HG02623 (cell line): ENCODE measurements around the gene BARX1.
"Not testable (repeated sequence)": the region's sequence is repeated elsewhere in the genome, so short reads cannot be mapped to it uniquely, and the experiment has no call there.

Experiments
- ATAC-seq: cut with Tn5 transposase; IDR thresholded peaks from one replicate; pipeline ENCODE4 v1.9.1; 2021; ENCODE audit warnings: moderate library complexity; ENCODE audit not compliant: unreplicated experiment

BARX1 gene

DNA sequence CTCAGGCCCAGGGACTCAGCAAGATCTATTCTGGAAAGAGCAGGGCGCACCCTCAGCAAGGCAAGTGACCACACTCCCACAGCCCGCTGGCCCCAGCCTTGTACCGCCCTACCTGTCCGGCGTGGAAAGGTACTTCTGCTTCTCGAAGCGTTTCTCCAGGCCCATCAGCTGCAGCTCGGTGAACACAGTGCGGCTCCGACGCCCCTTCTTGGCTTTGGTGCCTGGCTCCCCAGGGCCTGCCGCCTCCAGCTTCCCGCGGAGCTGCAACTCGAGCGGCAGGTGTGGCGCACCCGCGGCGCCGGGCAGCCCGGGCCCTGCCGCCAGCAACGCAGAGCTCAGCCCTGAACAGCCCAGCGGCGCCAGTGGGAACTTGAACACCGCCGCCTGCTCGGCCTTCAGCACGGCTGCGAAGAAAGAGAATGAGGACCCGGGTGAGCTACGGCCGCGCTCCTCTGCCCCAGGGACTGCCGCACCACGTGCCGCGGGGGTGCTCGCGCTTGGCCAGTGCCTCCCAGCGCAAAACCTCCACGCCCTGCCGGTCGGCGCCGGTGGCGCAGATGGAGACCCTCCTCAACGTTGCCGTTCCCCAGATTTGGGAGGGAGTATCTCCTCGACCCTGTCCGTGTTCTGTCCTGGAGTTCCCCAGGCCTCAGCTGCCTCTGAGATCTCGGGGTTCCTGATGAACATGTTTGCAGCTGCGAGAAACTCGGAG, 2.2 kb downstream of the BARX1 start:
- ATAC-seq = no peak

DNA sequence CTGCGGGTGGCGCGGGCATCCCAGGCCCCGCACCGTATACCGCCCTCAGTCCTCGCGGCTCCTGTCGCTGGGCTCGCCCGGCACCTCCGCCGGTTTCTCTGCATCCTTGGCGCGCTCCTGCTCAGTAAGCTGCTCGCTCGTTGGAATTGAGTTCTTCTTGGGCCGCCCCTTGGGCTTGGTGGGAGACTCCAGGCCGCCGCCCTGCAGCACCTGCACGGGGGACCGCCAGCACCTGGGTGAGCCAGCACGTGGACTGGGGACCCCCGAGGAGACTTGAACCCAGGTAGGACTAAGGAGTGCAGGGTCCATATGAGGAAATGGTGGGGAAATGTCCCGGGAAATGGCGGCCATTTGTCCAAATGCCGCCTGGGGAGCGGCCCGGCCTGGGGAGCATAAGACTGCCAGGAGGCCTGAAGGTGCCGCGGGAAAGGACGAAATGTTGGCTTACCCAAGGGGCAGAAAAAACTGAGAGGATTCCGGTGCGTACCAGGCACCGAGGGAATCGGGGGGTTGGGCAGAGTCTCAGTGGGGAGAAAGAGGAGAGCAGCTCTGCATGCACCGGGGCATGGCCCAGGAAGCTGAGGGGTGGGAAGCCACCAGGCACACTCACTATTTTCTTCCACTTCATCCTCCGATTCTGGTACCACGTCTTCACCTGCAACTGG, 2.9 kb downstream of the BARX1 start:
- ATAC-seq = no peak

DNA sequence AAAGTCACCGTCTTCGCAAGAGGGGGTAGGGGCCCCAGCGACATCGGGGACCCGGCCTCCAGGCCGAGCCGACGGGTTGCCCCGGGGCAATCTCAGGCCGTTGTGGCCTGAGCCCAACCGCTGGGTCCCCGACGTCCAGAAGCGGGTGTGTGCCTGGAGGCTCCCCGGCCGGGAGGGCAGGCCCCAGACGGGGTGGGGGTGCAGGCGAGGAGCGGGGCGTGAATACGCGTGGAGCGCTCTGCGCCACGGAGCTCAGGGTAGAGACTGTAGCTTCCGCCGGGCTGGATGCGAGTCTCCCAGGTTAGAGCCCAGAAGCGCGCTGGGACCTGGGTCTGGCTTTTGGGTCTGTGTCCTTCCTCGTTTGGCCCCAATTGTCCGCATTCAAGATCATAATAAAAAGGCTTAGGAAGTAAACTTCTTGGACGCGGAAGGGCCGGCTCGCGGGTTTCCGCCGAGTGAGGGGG, 3.5 kb downstream of the BARX1 start:
- ATAC-seq = no peak

DNA sequence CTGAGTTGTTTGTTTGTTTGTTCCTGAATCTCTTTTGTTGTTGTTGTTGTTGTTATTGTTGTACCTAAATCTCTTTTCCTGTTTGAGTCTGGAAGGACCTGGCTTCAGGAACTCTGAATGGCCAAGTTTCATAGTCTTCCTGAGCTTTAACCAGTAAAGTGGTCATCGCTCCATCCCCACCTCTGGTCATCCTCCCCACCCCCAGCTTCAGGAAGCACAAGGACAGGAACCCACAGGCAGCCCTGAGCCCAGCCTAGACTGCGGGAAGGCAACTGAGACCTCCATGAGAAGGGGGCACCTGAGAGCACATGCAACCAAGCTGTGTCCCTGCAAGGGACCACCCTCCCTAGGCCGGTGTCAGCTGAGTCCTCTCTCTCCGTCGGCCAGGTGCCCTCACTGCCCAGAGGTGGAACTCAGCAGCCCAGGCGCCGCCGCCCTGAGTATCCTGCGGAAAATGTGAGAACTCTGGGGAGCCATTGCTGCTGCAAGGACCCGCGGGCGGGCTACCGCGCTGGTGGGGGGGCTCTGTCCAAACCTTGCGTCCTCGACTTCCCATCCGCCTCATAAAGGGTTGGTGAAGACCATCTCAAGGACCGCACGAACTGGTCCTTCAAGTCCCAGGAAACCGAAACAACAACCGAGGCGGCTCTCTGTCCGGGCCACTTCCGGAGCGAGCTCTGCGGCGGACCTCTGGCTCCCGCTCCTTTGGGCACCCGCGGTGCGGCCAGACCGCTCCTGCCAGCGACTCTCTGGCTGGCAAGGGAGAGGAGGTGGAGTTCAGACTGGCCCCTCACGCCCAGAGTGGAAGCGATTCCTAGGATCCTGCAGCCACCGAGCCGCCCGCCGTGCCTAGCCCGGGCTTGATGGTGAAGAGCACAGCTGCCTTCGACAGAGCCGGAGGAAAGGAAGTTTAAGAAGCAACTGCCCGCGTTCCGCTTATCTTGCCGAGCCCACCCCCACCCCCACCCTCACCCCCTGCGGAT, 4.2 kb downstream of the BARX1 start:
- no peak for ATAC-seq

DNA sequence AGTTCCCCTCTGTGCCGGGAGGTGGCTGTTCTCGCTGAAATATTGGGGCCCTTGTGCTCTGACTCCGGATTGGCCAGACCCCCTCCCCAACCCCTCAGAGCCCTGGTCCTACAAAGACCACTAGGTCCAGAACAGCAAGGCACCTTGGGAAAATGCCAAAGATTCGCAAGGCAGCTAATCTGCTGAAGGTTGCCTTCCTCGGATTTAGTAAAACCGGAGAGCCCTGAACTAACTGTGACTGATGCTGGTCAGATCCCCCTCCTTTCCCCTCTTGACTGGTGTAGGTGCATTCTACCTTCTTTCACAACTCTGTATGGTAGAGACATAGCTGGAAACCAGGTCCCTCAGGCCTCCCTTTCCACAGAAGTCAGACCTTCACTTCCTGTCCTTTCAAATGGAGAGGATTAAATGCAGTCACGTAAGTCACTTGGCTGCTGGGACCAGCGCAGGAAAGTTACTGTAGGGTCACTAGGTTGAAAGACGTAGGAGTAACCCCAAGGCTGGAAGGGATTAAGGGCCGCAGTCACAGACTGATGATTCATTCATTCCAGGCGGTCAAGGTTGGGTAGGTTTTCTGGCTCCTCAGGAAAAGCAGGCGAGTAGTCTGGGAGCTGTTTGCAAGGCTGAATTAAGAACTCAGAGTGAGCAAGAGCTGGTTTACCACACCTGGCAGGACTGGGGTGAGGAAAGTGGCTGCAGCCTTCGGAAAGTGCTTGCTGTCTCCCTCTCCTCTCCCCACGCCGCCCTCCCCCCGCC, 5.3 kb downstream of the BARX1 start:
- no peak for ATAC-seq

DNA sequence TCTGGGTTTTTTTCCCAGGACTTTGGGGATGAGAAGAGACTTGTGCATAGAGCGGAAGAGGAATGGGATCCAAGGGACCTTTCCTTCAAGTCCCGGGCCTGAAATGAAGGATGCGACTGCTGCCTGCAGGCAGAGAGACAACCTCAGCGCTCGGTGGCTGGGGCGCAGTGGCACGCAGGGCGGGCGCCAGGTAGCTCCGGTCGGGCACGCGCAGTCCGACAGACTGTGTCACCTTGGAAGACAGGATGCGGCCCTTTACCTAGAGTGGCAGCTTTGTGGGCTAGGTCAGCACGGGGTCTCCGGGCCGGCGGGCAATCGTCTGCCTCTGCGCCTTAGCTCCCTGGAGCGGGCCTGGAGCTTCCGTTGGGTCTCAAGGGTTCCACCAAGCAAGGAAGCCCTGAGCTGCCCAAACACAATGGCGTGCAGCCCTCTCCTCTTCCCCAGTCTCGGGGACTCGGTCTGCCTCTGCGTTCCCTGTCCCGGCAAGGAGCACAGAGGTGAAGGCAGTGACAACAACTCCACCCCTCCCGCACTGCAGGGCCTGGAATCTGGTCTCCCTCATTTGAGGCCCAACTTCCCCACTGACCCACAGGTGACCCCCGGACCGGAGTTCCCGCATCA, 6.0 kb downstream of the BARX1 start:
- ATAC-seq = no peak

DNA sequence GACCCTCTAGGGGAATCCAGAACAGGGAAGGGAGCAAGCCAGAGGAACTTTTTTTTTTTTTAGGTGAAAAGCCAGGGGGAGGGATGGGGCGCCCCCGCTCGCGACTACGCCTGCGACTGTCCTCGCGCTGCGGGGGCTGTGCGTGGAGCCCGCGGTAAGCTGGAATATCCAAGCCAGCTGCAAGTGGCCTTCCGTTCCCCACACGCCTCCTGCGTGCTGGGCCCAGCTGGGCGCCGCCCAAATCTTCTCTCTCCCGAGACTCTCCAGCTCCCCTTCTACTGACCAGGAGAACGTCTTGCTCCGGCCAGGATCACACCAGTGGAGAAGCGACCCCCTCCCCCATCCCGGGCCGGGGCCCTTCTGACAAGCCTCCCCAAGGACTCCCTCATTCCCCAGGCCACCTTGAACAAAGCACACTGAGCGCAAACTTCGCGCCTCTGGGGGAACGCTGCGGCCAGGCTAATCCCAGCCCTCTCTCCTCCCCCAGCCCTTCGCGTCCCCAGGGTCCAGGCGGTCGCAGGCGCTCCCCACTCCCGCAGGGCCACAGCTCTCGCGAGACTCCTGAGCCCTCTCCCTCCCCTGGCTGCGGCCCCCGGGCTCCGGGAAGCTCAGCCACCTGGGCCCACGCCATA, 6.6 kb downstream of the BARX1 start:
- ATAC-seq = no peak

DNA sequence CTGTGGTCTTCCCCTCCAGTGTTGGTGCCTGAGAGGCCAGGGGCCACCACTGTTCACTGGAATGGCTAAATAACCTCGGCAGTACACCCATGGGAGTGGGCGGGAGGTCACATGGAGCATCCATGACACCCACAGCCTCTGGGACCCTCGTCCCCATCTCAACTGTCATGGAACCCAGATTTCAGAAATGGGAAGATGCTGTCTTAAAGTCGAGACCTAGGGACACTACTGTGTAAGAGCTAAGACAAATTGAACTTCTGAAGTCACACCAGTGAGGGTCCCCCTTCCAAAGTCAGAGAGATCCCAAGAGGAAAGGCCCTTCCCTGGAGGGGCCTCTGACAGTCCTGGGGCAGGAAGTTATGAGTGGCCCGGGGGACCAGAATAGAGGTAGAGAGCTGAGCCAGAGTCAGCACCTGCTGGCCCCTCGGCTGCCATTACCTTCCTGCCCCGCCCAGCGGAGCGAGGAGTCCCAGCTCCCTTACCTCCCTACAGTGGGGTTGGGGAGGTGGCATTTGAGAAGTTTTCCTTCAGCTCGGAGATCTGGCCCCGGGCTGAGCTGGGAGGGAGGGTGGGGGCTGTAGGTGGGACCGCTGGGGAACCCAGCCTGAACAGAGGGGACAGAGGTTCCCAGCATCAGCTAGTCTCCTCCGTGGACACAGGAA, 7.6 kb downstream of the BARX1 start:
- no peak for ATAC-seq

DNA sequence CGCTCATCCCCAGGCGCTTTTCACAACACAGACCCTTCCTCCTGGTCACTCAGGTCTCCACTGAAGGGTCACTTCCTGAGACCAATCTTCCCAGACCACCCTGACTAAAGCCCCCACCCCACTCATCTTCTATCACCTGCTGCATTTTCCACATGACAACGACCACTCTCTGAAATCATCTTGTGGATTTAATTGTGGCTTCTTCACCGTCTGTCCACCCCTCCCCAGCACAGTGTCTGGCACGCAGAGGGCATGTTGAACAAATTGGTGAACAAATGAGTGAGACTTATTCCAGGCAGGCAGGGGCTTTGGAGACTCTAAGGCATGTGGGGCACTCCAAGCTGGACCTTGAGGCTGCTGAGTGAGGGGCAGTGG, 8.8 kb downstream of the BARX1 start:
- ATAC-seq = no peak

DNA sequence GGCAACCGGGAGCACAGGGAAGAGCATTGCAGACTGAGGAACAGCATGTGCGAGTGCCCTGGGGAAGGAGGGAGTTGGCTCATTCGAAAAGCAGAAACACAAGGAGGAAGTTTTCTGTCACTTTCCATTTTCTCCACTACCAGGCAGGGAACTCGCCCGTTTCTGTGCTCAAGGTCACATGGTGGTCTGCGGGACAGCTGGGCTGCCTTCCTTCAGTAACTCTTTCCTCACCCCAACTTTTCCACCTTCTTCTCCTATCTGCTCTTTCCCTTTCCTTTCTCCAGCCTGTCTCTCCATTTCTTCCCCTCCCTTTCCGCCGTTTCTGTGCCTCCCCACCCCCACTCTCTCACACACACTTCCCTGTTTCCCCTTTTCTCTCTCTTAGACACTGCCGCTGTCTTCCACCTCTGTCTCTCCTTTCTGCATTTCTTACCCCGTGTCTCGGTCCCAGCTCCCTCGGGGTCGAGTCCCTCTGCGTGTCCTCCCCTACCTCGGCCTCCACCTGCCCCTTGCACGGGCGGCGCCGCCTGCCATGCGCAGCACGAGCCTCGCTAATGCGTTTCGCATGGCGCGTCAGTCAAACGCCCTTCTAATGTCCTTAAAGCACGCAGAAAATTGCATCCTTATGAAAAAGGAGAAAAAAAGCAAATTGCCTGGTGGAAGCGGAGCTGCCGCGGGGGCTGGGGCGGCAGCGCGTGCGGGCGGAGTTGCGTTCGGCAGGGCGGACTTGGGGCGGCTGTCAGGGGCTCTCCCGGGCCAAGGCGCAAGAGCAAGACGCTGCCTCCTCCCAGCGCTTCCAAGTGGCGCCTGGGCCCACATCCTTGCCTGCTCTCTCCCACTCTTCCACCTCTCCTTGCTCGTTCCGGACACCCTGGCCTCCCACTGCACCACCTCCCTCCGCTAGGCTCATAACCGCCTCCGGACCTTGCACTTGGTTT, 9.5 kb downstream of the BARX1 start:
- ATAC-seq = no peak

DNA sequence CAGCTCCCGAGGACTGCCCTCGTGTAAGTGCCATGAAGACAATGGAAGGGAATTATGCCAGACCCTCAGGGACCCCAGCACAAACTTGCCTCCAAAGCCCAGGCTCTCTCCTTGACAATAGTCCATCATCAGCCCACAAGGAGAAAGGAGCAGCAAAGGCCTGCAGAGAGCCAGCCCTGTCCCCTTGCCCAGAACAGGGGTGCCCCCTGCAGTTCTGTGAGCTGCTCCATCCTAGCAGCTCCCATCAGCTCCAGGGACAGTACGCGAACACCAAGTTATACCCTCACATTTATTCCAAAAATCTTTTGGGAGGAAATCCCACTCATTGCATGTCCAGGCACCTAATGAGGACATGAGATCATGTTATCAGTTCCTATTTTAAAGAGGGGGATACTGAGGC, 11.1 kb downstream of the BARX1 start:
- no peak for ATAC-seq

DNA sequence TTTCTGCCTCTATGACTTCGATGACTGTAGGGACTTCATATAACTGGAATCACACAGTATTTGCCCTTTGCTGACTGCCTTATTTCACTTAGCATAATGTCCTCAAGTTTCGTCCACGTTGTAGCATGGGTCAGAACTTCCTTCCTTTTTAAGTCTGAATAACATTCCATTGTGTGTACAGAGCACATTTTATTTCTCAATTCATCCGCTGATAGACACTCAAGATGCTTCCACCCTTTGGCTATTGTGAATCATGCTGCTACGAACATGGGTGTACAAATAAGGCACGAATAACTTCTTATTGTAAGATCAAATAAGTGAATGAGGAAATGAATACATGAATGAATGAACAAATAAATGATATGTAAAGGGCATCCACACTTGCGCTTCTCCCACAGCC, 13.0 kb downstream of the BARX1 start:
- ATAC-seq = no peak

DNA sequence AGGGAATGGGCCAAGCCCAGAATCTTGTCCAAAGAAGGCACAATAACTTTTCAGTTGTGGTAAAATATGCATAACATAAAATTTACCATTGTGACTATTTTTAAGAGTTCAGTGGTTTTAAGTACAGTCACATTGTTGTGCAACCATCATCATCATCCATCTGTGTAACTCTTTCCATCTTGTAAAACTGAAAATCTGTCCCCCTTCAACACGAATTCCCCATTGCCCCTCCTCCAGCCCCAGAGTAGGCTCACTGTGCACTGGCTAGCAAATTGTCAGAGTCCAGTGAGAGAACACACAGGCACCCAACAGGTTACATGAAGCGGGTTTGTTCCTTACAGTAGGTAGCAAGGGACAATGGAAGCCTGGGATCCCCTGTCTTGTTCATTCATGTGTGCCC, 13.7 kb downstream of the BARX1 start:
- ATAC-seq = no peak

DNA sequence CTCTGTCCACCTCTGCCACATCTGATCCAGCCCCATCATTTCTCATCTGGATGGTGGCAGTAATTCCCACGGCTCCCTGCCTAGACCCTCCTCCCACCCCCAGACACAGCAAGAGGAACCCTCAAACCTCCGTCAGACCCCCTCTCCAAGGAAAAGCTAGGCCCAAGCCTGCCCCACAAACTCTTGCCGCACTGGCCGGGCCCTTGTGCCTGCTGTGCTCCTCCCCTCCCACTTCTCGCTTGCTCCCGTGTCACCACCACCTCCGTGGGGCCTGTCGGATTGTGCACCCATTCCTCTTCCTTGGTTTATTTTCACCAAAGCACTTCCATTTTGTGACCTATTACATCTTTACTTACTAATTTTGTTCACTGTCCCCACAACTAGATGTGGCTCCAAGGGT, 14.2 kb downstream of the BARX1 start:
- no peak for ATAC-seq

DNA sequence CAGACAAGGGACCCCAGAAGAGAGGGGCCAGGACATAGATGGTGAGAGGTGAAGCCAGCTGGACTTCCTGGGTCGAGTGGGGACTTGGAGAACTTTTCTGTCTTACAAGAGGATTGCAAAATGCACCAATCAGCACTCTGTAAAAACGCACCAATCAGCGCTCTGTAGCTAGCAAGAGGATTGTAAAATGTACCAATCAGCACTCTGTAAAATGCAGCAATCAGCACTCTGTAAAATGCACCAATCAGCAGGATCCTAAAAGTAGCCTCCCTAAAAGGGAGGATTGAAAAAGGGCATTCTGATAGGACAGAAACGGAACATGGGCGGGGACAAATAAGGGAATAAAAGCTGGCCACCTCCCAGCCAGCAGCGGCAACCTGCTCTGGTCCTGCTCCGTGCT, 15.6 kb downstream of the BARX1 start:
- not testable (repeated sequence) for ATAC-seq

DNA sequence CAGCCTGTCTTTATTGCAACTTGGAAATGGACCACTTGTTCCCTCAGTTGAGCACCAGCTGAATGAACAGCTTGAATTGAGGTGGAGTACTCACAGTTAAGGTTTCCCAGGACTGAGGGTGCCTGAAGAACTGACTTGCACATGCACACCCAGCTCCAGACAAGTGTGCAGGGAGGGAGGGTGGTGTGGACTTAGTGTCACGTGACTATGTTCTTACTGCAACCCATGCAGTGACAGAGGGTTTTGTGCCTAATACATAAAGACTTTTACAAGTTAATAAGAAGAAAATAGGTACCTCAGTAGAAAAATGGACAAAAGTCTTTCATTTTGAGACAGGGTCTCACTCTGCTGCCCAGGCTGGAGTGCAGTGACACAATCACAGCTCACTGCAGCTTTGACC, 18.0 kb downstream of the BARX1 start:
- no peak for ATAC-seq

DNA sequence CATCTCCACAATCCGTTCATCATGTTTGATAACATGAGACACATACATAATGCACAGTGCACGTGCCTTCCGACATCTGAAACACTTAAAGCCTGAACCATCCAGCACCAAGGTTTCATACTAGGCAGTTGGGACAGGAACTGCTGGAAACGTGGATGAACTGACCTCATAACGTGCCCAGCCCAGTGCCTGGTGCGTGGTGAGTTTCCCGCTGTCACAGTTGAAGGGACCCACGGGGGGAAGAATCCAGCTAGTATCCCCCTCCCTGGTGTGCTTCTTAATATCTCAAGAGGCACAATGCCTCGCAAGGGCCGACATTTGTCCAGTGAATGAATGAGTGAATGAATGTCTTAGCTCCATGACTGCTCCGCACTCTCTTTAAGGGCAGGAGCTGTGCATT, 23.2 kb downstream of the BARX1 start:
- ATAC-seq = no peak

DNA sequence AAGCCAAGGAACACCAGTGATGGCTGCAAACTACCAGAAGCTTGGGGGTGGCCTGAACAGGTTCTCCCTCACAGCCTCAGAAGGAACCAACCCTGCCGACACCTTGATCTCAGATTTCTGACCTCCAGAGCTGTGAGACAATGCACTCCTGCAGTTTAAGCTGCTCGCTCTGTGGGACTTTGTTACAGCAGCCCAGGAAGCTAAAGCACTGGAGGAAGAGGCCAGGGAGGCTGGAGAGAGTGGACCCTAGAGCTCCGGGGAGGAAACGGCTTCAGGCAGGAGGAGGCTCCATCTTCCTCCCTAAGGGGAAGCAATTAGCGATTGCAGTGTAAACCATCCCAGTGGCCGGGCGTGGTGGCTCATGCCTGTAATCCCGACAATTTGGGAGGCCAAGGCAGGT, 25.1 kb downstream of the BARX1 start:
- no peak for ATAC-seq
